IMR-90 (cell line): ENCODE data around the gene SPAG5. TPM values are rescaled to one million over a fixed set of nuclear protein-coding genes. Genes with fewer than 3 reads are reported as not detected.

Experiments
- ATAC-seq: fragments of 200-7000 bp; cut with Tn5 transposase; 2 replicates; pipeline ENCODE4 v1.9.1; 2020; ENCODE audit warnings: low read depth, mild to moderate bottlenecking, moderate library complexity
- BruUV-seq: library from RNA; stranded (reverse); fragments of 400-500 nt; replicated peaks from 2 replicates; lab custom pipeline; 2021; lab: Mats Ljungman, UMichigan
- CTCF ChIA-PET: fragments of 300-600 bp; formaldehyde crosslinking; extraction: SDS; loops from one replicate; lab custom pipeline; 2021; ENCODE audit warnings: antibody characterized with exemption; lab: Yijun Ruan, JAX
- POLR2A ChIA-PET: fragments of 300-600 bp; sonication (Branson Sonifier 250); formaldehyde crosslinking; loops from one replicate; lab custom pipeline; 2022; ENCODE audit warnings: antibody characterized with exemption; ENCODE audit not compliant: unreplicated experiment; lab: Charles Lee
- DNase-seq: peaks from one replicate; pipeline ENCODE4 v3.0.0; 2013
- H2AFZ ChIP-seq: replicated peaks from 2 replicates; pipeline ENCODE3; 2013; ENCODE audit warnings: low read length, mild to moderate bottlenecking; ENCODE audit not compliant: poor library complexity
- H2AK5ac ChIP-seq: 2 replicates; pipeline ENCODE4 v1.6.1; 2013; ENCODE audit warnings: low read depth, low read length, inconsistent platforms
- H2AK9ac ChIP-seq: replicated peaks from 2 replicates; pipeline ENCODE3; 2013; ENCODE audit warnings: mild to moderate bottlenecking, low read depth, low read length, moderate library complexity; ENCODE audit not compliant: poor library complexity
- H2BK120ac ChIP-seq: 2 replicates; pipeline ENCODE4 v1.6.1; 2013; ENCODE audit warnings: low read depth, low read length, inconsistent platforms
- H2BK15ac ChIP-seq: 3 replicates; pipeline ENCODE4 v1.6.1; 2013; ENCODE audit warnings: low read depth, low read length, inconsistent platforms
- H2BK20ac ChIP-seq: 2 replicates; pipeline ENCODE4 v1.6.1; 2013; ENCODE audit warnings: low read depth, mild to moderate bottlenecking, inconsistent platforms, low read length, moderate library complexity
- H2BK5ac ChIP-seq: 2 replicates; pipeline ENCODE4 v1.6.1; 2013; ENCODE audit warnings: mild to moderate bottlenecking, low read depth, low read length, inconsistent platforms; ENCODE audit not compliant: poor library complexity, severe bottlenecking
- H3K14ac ChIP-seq: replicated peaks from 2 replicates; pipeline ENCODE4 v1.6.1; 2013; ENCODE audit warnings: low read depth, low read length, inconsistent platforms
- H3K18ac ChIP-seq: 2 replicates; pipeline ENCODE4 v1.6.1; 2013; ENCODE audit warnings: low read depth, low read length, control low read depth
- H3K23ac ChIP-seq: 2 replicates; pipeline ENCODE4 v1.6.1; 2013; ENCODE audit warnings: low read depth, low read length, inconsistent platforms
- H3K27ac ChIP-seq: 2 replicates; pipeline ENCODE4 v1.5.1; 2013; ENCODE audit warnings: mild to moderate bottlenecking, control low read depth, low read length; ENCODE audit not compliant: insufficient read depth
- H3K27me3 ChIP-seq: 2 replicates; pipeline ENCODE4 v1.6.1; 2013; ENCODE audit warnings: low read length; ENCODE audit not compliant: control insufficient read depth, insufficient read depth
- H3K36me3 ChIP-seq: 2 replicates; pipeline ENCODE4 v1.6.1; 2013; ENCODE audit warnings: low read length, mixed read lengths; ENCODE audit not compliant: control insufficient read depth, insufficient read depth
- H3K4ac ChIP-seq: 2 replicates; pipeline ENCODE4 v1.6.1; 2013; ENCODE audit warnings: low read depth, low read length, inconsistent platforms
- H3K4me1 ChIP-seq: 2 replicates; pipeline ENCODE4 v1.6.1; 2013; ENCODE audit warnings: low read length, mixed read lengths; ENCODE audit not compliant: control insufficient read depth, insufficient read depth
- H3K4me2 ChIP-seq: 2 replicates; pipeline ENCODE4 v1.6.1; 2013; ENCODE audit warnings: low read depth, mild to moderate bottlenecking, control low read depth, low read length, moderate library complexity
- H3K4me3 ChIP-seq: 2 replicates; pipeline ENCODE4 v1.5.1; 2013; ENCODE audit warnings: low read depth, mild to moderate bottlenecking, control low read depth, low read length, moderate library complexity; ENCODE audit not compliant: insufficient read depth
- H3K56ac ChIP-seq: 2 replicates; pipeline ENCODE4 v1.6.1; 2013; ENCODE audit warnings: low read length, inconsistent platforms; ENCODE audit not compliant: insufficient read depth; ENCODE audit errors: extremely low read depth
- H3K79me1 ChIP-seq, 2 experiments: 2 replicates each; pipeline ENCODE4 v1.6.1; 2013; ENCODE audit warnings: low read length in 2 of 2, inconsistent platforms in 1 of 2, low read depth in 1 of 2
- H3K9ac ChIP-seq: 2 replicates; pipeline ENCODE4 v1.6.1; 2013; ENCODE audit warnings: low read depth, low read length, control low read depth
- H3K9me1 ChIP-seq: 2 replicates; pipeline ENCODE4 v1.6.1; 2013; ENCODE audit warnings: low read length, inconsistent platforms; ENCODE audit not compliant: insufficient read depth
- H3K9me3 ChIP-seq: 2 replicates; pipeline ENCODE4 v1.6.1; 2013; ENCODE audit warnings: low read length; ENCODE audit not compliant: control insufficient read depth, insufficient read depth
- H4K20me1 ChIP-seq: 2 replicates; pipeline ENCODE4 v1.6.1; 2013; ENCODE audit warnings: low read length, inconsistent platforms; ENCODE audit not compliant: insufficient read depth
- H4K5ac ChIP-seq: 2 replicates; pipeline ENCODE4 v1.6.1; 2013; ENCODE audit warnings: mild to moderate bottlenecking, low read depth, low read length, control low read depth
- H4K8ac ChIP-seq, 2 experiments: 2 replicates each; pipeline ENCODE4 v1.6.1; 2013; ENCODE audit warnings: low read depth in 2 of 2, low read length in 2 of 2, control low read depth in 1 of 2, inconsistent platforms in 1 of 2
- H4K91ac ChIP-seq: 2 replicates; pipeline ENCODE4 v1.6.1; 2013; ENCODE audit warnings: low read depth, low read length, inconsistent platforms; ENCODE audit not compliant: insufficient read depth
- BHLHE40 ChIP-seq: fragments of 150-350 bp; IDR thresholded peaks from 2 replicates; pipeline ENCODE4 v1.6.1; 2016; ENCODE audit warnings: mild to moderate bottlenecking, low read depth, low read length
- CEBPB ChIP-seq: IDR thresholded peaks from 2 replicates; pipeline ENCODE4 v1.6.1; 2012; ENCODE audit warnings: low read depth, low read length, improper control_type of control experiment
- CHD1 ChIP-seq: IDR thresholded peaks from 2 replicates; pipeline ENCODE4 v1.6.1; 2012; ENCODE audit warnings: low read depth, low read length, improper control_type of control experiment
- CTCF ChIP-seq: conservative IDR thresholded peaks from 2 replicates; pipeline ENCODE4 v1.5.1; 2012; ENCODE audit warnings: mild to moderate bottlenecking, low read depth, low read length, improper control_type of control experiment
- ELK1 ChIP-seq: fragments of 150-350 bp; IDR thresholded peaks from 2 replicates; pipeline ENCODE4 v1.6.1; 2016; ENCODE audit warnings: low read depth, mild to moderate bottlenecking, low read length, moderate library complexity, borderline replicate concordance
- FOS ChIP-seq: fragments of 150-350 bp; IDR thresholded peaks from 2 replicates; pipeline ENCODE4 v1.6.1; 2016; ENCODE audit warnings: low read depth, low read length
- MAFK ChIP-seq: IDR thresholded peaks from 2 replicates; pipeline ENCODE4 v1.6.1; 2012; ENCODE audit warnings: low read depth, low read length, improper control_type of control experiment
- MAZ ChIP-seq: IDR thresholded peaks from 2 replicates; pipeline ENCODE4 v1.6.1; 2012; ENCODE audit warnings: low read depth, mild to moderate bottlenecking, low read length, improper control_type of control experiment, moderate library complexity, borderline replicate concordance
- MXI1 ChIP-seq: IDR thresholded peaks from 2 replicates; pipeline ENCODE4 v1.6.1; 2012; ENCODE audit warnings: low read depth, mild to moderate bottlenecking, low read length, moderate library complexity, borderline replicate concordance
- POLR2A ChIP-seq: IDR thresholded peaks from 2 replicates; pipeline ENCODE4 v1.6.1; 2012; ENCODE audit warnings: mild to moderate bottlenecking, low read depth, low read length
- RAD21 ChIP-seq: IDR thresholded peaks from 2 replicates; pipeline ENCODE4 v1.6.1; 2012; ENCODE audit warnings: low read length, improper control_type of control experiment
- RFX5 ChIP-seq: IDR thresholded peaks from 2 replicates; pipeline ENCODE4 v1.8.0; 2012; ENCODE audit warnings: low read depth, mild to moderate bottlenecking, low read length, moderate library complexity
- SMC3 ChIP-seq: fragments of 150-350 bp; IDR thresholded peaks from 2 replicates; pipeline ENCODE4 v1.6.1; 2016; ENCODE audit warnings: low read depth, mild to moderate bottlenecking, antibody characterized with exemption, low read length, moderate library complexity
- USF2 ChIP-seq: fragments of 150-350 bp; IDR thresholded peaks from 2 replicates; pipeline ENCODE4 v1.6.1; 2017; ENCODE audit warnings: mild to moderate bottlenecking, antibody characterized with exemption, low read length, low read depth
- WGBS, 2 experiments: methylation state at CpG; one replicate each; pipeline versions ENCODE4 v1.1.5 to v1.1.7; 2013; ENCODE audit warnings: missing lambda C conversion rate in 2 of 2; ENCODE audit not compliant: insufficient read length in 1 of 2; ENCODE audit errors: extremely low coverage in 2 of 2; 5-methylcytosine and 5-hydroxymethylcytosine counted together
- dilution Hi-C: fragments of 300-500 bp; cut with HindIII; formaldehyde crosslinking; loops from one replicate; pipeline ENCODE4 v1.14.3; 2018; ENCODE audit warnings: low sequenced_read_pairs; ENCODE audit not compliant: unreplicated experiment
- in situ Hi-C: fragments of 300-500 bp; cut with MboI; formaldehyde crosslinking; loops from 3 replicates; pipeline ENCODE4 v1.14.3; 2019; ENCODE audit warnings: low sequenced_read_pairs, inconsistent platforms, mixed read lengths
- intact Hi-C: fragments of 100-400 bp; cut with micrococcal nuclease; formaldehyde crosslinking; loops from 2 replicates; pipeline ENCODE4 v1.10.0; 2022
- polyA plus RNA-seq, 3 experiments: library from polyadenylated mRNA; depleted of rRNA; stranded (reverse); fragments of >200 nt; gene quantifications; 2 replicates each; pipeline ENCODE4 v1.2.3, GENCODE V29; 2012; ENCODE audit warnings: low replicate concordance in 1 of 3
- total RNA-seq: library from RNA; depleted of rRNA; stranded (reverse); fragments of >200 nt; gene quantifications from 2 replicates; pipeline ENCODE4 v1.2.3, GENCODE V29; 2012

Gene SPAG5
- total and polyA plus RNA-seq, 2 of the 4 experiments (the other 2 are of a cell fraction) = 40.3 to 60.8 TPM

GRCh38 chr17:28550858-28551257 is 48.0 kb downstream of the SPAG5 start:
- Histone ChIP-seq H3K9me1 (peaks cover 10% of the 10 kb centered on the region; the same call in 1 of the 2 replicates), H2AK5ac (no peak overlapping the region), H2BK20ac (no peak overlapping the region), H3K23ac (no peak overlapping the region), H3K4ac (no peak overlapping the region), H3K27me3 (no peaks in the 10 kb centered on the region), H3K27ac (no peak overlapping the region), H3K4me3 (no peak overlapping the region), H4K20me1 (peaks cover 13% of the 10 kb centered on the region), H4K91ac (no peak overlapping the region), H2BK120ac (no peak overlapping the region), H3K18ac (no peak overlapping the region), H3K79me1 (peaks cover 14 to 27% of the 10 kb centered on the region in 2 experiments), H4K8ac (no peak overlapping the region), H2BK15ac (no peak overlapping the region), H3K56ac (no peak overlapping the region), H3K14ac (no peak overlapping the region), H3K4me2 (no peak overlapping the region; the same call in 1 of the 2 replicates), H3K36me3 (peaks cover 24% of the 10 kb centered on the region), H3K9me3 (no peaks in the 10 kb centered on the region), H2BK5ac (no peak overlapping the region), H3K4me1 (peaks cover 6% of the 10 kb centered on the region), H4K5ac (no peak overlapping the region), H2AK9ac (no peak overlapping the region), H3K9ac (no peak overlapping the region), H2AFZ (peak overlapping the region; percentile 3)
- CTCF ChIA-PET = interaction anchor here (0.5 to 1.7 kb wide), 3 partner anchors 8 to 51 kb away, joined by 3 to 6 read pairs (median 4); partner anchors contain the start of gene PIGS
- DNase-seq (no peak), ATAC-seq (no peak)
- dilution Hi-C loops (no loop called here), intact Hi-C loops (no loop called here), in situ Hi-C loops (no loop called here)
- BruUV-seq = no TSS peak
- TF ChIP-seq SMC3 (no peak), RAD21 (no peak), MXI1 (no peak), MAFK (no peak), RFX5 (no peak), POLR2A (no peak), ELK1 (no peak), CEBPB (no peak), CHD1 (no peak), BHLHE40 (no peak), USF2 (no peak), MAZ (no peak), CTCF (no peak), FOS (no peak)
- WGBS, 2 experiments = no CpG with 5 or more reads among the region's 1 CpG
- POLR2A ChIA-PET = no interaction called here
